NCI-H345 treated with DMSO at 0.1 percent for 48 hours (cell line): ENCODE measurements around the gene AIG1.

ENCODE experiments used
- DNase-seq: peaks from one replicate; lab custom pipeline; 2025; ENCODE audit not compliant: unreplicated experiment; lab: John Stamatoyannopoulos, UW

Gene AIG1

DNA sequence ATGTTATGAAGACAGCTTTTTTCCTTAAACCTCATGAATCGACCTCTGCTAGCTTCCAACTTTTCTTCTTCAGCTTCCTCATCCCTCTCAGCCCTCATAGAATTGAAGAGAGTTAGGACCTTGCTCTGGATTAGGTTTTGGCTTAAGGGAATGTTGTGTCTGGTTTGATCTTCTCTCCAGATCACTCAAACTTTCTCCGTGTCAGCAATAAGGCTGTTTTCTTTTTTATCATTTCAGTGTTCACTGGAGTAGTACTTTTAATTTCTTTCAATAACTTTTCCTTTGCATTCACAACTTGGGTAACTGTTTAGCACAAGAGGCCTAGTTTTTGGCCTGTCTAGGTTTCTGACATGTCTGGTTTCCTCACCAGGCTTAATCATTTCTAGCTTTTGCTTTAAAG is 32.6 kb downstream of the AIG1 start:
- DNase-seq = no peak

DNA sequence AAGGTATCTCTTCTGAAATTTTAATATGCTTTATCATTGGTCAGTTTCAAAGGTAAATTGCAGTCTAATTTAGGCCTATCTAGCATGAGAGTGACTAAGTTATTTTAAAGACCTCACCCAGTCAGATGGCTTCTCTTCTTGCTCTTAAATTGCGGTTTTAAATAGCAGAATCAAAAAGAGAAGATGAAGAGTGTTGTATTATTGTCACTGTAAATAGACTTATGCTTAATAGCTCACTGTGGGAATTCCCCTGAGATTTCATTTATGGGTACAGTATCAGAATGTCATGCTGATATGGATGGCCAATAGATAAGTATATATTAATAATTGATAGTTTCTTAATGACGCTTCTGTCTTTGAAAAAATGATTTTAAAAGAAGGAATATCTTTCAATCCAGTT is 35.7 kb downstream of the AIG1 start:
- DNase-seq = no peak

DNA sequence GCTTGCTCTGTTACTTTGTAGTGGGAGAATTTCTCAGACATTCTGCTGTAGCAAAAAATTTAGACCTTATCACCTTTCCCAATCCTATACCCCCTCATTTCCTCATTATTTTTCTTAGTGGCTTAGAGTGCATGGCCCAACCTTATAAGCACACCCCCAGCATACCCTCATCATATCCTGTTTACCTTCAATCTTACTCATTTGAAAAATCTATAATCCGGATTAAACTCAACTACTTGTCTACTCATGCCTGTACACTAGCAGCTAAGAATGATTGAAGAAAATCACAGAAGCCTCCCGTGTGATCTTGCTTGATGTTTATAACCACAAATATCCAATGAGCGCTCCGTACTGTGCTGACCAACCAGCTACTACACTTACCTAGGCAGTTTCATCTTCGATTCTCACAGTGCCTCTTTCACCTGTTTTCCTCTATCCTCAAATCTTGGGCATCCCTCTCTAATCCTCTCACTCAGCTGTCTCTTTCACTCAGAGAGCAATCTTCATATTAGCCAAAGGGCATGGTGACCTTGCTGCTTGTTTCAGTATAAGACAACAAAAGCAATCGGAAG is 36.6 kb downstream of the AIG1 start:
- DNase-seq = no peak

DNA sequence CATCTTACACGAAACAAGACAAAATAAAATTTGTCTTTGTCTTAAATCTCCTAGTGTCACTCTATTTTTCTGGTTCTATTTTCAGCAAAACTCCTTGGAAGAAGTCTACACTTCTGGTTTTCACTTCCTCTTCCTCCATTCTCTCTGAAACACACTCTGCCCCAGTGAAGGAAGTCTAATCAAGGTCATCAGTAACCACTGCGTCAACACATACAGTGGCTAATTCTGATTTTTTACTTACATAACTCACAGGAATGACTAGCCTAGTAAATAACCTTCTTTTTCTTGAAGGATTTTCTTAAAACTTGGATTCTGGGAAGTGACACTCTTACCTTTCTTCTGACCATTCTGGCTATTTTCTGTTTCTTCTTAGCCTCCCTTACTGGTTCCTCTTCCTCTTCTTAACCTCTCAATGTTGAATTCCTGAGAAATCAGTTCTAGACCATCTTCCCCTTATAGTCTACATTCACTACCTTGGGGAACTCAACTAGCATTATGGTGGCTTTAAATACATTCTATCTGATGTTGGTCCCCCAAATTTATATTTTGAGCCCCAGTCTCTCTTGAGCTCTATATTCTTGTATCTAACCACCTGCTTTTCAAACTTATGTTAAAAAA is 37.5 kb downstream of the AIG1 start:
- no peak for DNase-seq

DNA sequence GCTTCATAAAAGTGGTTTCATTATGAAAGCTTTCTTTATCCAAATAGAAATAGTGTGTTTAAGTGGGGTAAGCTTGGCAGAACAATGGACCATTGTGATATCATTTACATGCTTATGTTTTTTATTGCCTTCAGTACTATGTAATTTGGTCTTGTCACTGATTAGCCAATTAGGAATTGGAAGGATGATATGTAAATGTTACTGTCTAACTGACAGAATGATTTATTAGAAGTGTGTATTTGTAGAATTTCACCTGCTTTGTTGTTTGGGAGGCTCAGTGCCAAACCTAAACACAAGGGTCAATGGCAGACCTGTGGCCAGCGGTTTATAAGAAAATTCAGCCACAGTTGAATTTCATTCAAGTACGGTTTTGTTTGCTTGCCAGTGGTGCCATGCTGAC is 39.0 kb downstream of the AIG1 start:
- DNase-seq = peak; percentile 83

DNA sequence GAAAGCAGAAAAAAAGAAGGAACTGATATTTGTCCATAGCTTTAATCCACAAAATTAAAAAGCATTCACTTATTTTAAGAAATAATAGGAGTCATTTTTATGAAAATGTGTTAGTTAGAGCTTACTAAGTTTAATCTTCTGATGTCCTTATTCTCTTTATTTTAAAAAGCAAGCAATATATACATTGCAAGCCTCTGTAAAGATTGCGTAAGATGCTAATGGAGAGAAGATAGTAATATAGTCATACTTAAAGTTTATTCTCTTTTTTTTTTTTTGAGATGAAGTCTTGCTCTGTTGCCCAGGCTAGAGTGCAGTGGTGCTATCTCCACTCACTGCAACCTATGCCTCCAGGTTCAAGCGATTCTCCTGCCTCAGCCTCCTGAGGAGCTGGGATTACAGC is 39.7 kb downstream of the AIG1 start:
- no peak for DNase-seq

DNA sequence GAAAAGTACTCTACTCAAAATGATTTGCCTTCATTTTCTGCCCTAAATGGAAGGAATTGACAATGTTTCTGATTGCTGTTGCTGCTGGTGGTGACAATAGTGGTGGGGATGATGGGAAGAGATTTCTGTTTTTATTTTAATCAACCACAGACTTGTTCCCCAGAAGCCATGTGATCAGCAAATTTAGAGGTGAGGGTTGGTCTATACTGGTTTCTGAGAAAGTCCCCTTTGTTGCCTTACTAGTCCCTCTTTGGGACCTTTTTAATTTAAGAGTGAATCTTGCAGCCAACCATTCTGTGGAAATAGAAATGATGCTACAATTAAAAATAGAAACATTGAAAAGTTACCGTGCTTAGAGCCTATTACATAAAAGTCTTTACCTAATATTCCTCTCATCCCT is 43.2 kb downstream of the AIG1 start:
- no peak for DNase-seq

DNA sequence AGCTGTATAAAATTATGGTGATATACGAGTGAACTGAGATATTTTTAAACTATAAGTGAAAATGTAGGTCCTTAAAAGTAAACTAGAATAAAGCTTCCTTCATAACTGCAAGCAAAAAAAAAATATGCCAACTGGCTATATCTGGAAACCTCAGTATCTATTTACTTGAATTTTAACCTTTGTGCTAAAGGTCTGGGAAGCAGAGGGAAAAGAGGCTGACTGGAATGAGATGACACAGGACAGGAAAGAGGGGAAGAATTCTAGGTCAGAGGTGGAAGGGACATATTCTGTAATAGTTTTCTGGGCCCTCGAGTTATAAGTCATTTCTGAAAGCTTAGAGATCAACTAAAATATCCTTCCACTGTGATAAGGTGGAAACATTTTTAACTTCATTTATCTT is 46.8 kb downstream of the AIG1 start:
- DNase-seq = no peak

DNA sequence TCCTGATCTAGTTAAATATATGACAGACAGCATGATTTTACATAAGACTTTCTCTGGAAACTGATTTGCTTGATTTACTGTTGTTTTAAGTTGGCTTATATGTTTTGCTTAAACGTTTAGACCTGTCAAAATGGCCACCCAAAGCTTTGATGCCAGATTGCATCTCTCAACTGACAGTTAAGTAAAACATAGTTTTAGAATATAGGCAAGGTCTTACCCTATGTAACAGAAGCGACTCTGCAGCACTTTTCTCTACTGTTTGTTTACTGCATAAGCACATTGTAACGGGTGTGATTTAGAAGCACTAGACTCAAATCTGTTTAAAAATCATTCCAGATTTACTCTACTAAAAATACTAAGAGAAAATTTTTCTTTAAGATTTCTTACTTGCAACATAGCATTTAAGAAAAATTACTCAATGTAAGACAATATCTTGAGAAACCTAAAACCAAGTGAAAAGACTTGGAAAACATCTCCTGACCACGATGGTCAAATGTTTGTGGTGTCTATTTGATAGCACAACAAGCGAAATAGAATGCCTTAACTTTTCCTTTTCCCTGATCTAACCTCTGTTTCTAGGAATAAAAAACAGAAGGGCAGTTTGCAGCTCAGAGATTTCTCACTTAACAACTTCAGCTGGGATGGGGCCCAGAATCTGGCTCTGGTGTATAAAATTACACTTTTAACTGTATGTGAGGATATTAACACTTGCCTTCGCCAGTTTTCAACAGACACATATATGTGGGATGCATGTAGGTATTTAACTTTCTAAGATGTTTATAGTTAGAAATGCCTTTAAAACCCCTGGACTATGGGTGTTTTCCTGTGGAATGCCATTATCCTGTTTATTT is 47.4 kb downstream of the AIG1 start:
- no peak for DNase-seq

DNA sequence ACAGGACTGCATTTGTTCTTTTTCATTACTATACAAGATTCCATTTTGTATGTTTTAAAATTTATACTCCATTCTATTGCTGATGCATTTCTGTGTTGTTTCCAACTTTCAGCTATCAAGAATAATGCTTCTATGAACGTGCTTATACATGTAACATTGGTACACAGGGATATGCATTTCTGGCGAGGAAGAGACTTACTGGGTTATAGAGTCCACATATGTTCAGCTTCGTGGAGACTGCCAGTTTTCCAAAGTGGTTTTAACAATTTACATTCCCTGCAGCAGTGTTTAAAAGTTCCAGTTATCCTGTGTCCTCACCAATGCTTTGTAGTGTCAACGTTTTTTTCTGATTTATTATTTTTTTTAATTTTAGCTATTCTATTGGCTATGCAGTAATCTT is 48.5 kb downstream of the AIG1 start:
- DNase-seq = no peak

DNA sequence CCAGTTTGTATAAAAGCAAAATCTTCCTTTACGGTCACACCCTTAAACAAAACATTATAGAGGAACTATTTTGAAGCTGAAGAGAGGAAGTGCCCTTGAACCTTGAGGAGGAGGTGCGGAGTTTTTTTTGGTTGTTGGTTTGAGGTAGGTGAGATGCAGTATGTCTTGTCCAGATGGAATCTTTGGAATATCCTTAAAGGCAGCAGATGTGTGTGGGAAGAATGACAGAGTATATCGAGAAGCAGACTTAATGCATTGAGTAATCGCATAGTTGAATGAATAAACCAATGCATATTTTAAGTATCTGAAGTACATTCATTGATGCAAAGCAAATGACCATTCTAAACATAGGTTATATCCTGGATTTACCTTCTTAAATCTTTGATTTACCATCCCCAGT is 49.9 kb downstream of the AIG1 start:
- DNase-seq = no peak

DNA sequence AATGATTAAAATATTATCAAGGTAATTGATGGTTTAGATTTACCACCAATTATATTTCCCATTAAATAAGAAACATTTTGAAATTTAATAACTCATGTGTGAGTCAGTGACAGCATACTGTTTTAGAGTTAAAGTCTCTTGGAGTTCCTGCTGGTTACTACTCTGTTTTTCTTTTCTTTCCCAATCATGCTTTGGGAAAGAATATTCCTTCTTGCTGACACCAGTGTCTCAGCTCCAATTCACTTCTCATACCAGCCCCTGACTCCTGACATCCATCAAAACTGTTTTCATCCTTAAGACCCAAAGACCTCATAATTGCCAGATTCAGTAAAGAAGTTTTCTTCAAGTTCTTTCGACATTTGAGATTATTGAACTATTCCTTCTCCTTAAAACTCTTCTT is 50.3 kb downstream of the AIG1 start:
- no peak for DNase-seq

DNA sequence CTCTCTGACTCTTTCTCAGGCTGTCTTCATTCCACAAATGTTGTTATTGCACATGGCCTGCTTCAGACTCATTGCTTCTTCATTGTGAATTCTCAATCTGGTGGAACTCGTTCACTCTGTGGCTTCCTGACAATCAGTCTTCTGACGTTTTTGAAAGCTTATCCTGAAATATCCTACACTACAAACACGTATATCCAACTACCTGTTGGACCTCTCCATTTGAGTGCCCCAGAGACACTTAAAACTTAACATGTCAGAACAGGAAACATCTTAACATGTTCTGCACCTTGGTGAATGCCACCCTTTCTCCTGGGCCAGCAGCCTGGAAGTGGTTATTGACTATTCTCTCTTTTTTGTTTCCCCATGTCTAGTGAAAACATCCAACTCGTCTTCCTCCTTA is 50.8 kb downstream of the AIG1 start:
- DNase-seq = no peak

DNA sequence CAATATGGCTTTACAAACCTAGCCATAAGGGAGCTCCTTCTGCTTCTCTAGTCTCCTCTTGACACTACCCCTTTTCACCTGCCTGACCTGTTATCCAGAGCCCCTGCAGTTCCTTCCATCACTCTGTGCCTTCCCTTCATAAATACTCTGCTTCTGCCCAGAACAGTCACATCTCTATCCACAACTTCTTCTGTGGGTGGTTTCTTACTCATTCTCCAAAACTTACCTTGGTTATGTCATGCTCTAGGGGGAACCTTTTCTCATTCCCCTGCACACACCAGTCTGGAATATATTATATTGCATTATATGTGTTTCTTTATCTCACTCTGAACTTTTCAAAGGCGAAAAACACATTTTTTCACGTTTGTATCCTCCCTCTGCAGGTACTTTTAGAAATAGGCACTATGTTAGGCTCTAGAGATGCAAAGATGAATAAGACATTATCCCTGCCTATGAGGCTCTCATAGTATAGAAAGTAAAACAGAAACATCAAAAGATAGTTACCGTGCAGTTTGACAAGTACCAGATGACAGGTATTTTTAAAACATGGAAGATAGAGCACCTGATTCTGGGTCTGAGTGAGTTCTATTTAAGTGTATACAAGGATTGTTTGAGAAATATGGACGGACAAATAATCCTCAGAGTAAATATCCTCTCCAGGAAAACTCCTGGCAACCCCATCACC is 51.5 kb downstream of the AIG1 start:
- no peak for DNase-seq

DNA sequence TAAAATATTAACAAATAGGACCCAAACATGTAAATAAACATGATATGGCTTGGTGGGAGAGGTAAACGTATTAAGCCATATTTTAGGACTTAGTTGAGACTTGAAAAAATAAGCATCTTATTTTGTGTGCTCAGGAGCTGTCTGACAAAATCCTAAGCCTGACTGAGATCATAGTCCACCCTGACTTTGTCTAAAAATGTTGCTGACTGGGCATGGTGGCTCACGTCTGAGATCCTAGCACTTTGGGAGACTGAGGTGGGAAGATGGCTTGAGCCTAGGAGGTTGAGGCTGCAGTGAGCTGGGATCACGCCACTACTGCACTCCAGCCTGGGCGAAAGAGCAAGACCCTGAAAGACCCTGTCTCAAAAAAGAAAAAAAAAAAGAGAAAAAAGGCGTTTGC is 52.1 kb downstream of the AIG1 start:
- no peak for DNase-seq

DNA sequence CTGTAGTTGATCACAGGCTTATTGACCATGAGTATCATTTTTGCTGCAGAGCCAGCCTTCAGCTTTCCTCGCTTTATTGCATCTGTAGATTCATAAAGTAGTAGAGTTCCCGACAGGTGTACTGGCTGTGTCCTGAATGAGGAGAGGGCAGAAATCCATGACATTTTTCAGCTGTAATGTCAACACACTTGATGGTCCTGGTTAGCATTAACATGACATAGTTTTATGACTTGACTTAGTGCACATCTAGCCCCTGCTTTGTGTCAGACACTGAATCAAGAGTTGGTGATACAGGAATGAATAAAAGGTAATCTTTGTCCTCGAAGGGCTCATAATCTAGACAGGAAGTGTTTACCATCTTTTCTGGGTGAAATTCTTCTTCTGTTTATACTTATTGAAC is 55.0 kb downstream of the AIG1 start:
- no peak for DNase-seq

DNA sequence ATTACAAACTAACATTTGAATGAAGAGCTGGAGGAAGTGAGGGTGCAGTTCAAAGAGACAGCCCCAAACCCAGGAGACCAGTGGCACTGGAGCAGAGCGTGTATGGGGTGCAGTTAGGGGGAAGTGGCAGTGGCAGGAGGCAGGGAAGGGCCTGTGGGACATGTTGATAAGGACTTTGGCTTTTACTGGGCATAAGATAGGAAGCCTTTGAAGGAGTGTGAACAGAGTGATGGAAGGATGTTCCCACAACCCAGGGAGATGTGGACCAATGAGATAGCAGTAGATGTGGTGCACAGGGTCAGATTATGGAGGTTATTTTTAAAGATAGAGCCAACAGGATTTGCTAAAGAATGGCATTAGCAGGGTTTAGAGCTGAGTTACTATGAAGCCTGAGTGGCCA is 56.4 kb downstream of the AIG1 start:
- no peak for DNase-seq

DNA sequence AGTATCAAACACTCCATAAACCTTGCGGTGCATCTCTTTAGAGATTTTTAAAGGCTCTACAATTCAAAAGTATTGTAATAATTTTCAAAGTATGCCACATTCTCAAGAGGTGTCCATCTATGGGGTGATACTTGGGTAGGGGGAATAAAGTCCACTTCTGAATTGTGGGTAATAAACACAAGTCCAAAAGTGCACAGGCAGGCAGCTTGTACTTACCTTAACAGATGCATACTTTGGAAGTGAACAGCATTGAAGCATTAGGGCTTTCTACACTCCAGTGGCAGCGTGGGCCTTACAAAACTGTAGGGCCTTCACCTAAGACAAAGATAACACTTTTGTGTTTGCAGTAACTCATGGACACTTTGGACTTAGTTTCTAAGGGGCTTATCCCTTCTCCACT is 58.6 kb downstream of the AIG1 start:
- no peak for DNase-seq

DNA sequence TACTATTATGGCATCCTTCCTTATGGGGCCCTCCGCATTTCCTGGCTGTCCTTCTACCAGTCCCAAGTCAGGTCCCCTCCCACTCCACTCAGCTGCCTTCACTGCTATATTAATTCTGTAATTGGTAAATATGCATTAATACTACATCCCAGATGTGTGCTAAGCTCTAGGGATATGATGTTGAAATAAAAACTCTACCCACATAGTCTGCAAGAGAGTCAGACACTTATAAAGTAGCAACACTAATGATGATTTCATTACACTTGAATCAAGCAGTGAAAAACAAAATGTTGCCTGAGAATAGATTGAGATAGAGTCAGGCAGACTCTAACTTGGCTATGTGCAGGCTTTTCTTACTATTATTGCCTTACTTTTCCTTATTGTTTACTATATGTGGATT is 62.4 kb downstream of the AIG1 start:
- DNase-seq = no peak

DNA sequence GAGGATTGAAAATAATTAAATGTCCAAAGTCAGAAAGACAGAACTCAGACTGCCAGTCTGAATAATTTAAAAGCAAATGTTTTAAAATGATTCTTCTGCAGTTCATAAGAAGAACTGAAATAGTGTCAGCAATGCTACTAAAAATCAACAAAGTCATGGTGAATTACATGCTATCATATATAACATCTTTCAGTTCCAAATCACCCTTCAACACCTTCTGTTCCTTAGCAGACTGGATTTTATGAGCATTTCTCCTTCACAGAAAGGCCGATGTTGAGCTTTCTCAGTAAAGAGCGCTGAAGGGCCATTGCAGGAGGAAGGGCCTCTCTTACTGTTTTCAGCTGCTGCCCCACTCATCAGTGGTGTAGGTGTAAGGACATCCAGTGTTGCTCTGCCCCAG is 63.3 kb downstream of the AIG1 start:
- no peak for DNase-seq

DNA sequence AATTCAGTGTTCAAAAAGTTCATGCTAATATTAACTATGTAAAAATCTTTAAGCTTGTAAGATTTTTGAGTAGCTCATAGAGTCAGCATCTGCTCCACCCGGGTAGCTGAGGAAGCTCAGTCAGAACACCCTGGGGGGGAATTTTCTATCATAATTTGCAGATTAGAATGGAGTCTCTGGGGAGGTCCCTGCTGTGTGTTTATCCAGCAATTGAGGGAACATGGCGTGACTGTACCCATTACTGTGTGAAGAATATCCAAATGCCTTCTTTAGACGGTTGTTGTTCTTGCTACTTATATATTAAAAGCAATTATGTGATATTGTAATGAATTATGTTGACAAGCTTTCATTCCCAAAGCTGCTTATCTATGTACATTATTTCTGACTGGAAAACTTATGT is 64.8 kb downstream of the AIG1 start:
- no peak for DNase-seq
